Measurements from ENCODE around the gene ANO6.

The ANO6 gene

GRCh38 chr12:45268672-45269411 is 52.9 kb downstream of the ANO6 start:
- Histone ChIP-seq H3K9ac (ENCODE audit: low read length in 5 of 5) (peak overlapping the region in 3 of 5 donors; percentile 22 to 52 (median 32)), H3K27me3 (ENCODE audit: control insufficient read depth in 5 of 5, insufficient read depth in 4 of 5, low read length in 5 of 5) (no peaks in the 10 kb centered on the region), H3K36me3 (ENCODE audit: control insufficient read depth in 5 of 5, insufficient read depth in 5 of 5, low read length in 5 of 5) (no peaks in the 10 kb centered on the region), H3K4me1 (ENCODE audit: control insufficient read depth in 5 of 5, insufficient read depth in 5 of 5, low read length in 5 of 5) (peaks cover 7 to 59% (median 48%) of the 10 kb centered on the region in 5 donors), H3K27ac (ENCODE audit: low read depth, low read length) (peak overlapping the region; percentile 82), H3K9me3 (ENCODE audit: control insufficient read depth in 5 of 5, low read length in 5 of 5) (no peaks in the 10 kb centered on the region), H3K4me3 (ENCODE audit: low read depth in 1 of 5, low read length in 5 of 5) (peak overlapping the region in 4 of 5 donors; percentile 9 to 44 (median 31))

GRCh38 chr12:45269412-45269751 is 53.5 kb downstream of the ANO6 start:
- no peaks in the 10 kb centered on the region for H3K9me3 ChIP-seq (ENCODE audit: control insufficient read depth in 5 of 5, low read length in 5 of 5)
- H3K4me1 ChIP-seq (ENCODE audit: control insufficient read depth in 5 of 5, insufficient read depth in 5 of 5, low read length in 5 of 5): peaks cover 7 to 64% (median 52%) of the 10 kb centered on the region in 5 donors
- peak overlapping the region in 2 of 5 donors; percentile 9 to 30 for H3K4me3 ChIP-seq (ENCODE audit: low read depth in 1 of 5, low read length in 5 of 5)
- H3K36me3 ChIP-seq (ENCODE audit: control insufficient read depth in 5 of 5, insufficient read depth in 5 of 5, low read length in 5 of 5): peaks cover 0 to under 1% (median 0%) of the 10 kb centered on the region in 5 donors
- peak overlapping the region in 1 of 5 donors; percentile 32 for H3K9ac ChIP-seq (ENCODE audit: low read length in 5 of 5)
- H3K27ac ChIP-seq (ENCODE audit: low read depth, low read length): peak overlapping the region; percentile 82
- no peaks in the 10 kb centered on the region for H3K27me3 ChIP-seq (ENCODE audit: control insufficient read depth in 5 of 5, insufficient read depth in 4 of 5, low read length in 5 of 5)

- Histone ChIP-seq H3K9ac (ENCODE audit: low read length in 5 of 5) (no peak overlapping the region), H3K36me3 (ENCODE audit: control insufficient read depth in 5 of 5, insufficient read depth in 5 of 5, low read length in 5 of 5) (peaks cover 0 to 4% (median 0%) of the 10 kb centered on the region in 5 donors), H3K9me3 (ENCODE audit: control insufficient read depth in 5 of 5, low read length in 5 of 5) (no peaks in the 10 kb centered on the region), H3K4me1 (ENCODE audit: control insufficient read depth in 5 of 5, insufficient read depth in 5 of 5, low read length in 5 of 5) (peaks cover 7 to 65% (median 56%) of the 10 kb centered on the region in 5 donors), H3K27ac (ENCODE audit: low read depth, low read length) (peak overlapping the region; percentile 13), H3K27me3 (ENCODE audit: control insufficient read depth in 5 of 5, insufficient read depth in 4 of 5, low read length in 5 of 5) (no peaks in the 10 kb centered on the region), H3K4me3 (ENCODE audit: low read depth in 1 of 5, low read length in 5 of 5) (no peak overlapping the region)
Observed at GRCh38 chr12:45270951-45271350, 55.1 kb downstream of the ANO6 start.

GRCh38 chr12:45273717-45274271 is 57.9 kb downstream of the ANO6 start:
- peak overlapping the region in 1 of 5 donors; percentile 16 for H3K9ac ChIP-seq (ENCODE audit: low read length in 5 of 5)
- H3K4me3 ChIP-seq (ENCODE audit: low read depth in 1 of 5, low read length in 5 of 5): no peak overlapping the region
- peaks cover 4 to 60% (median 49%) of the 10 kb centered on the region in 5 donors for H3K4me1 ChIP-seq (ENCODE audit: control insufficient read depth in 5 of 5, insufficient read depth in 5 of 5, low read length in 5 of 5)
- no peaks in the 10 kb centered on the region for H3K27me3 ChIP-seq (ENCODE audit: control insufficient read depth in 5 of 5, insufficient read depth in 4 of 5, low read length in 5 of 5)
- peak overlapping the region; percentile 75 for H3K27ac ChIP-seq (ENCODE audit: low read depth, low read length)
- H3K36me3 ChIP-seq (ENCODE audit: control insufficient read depth in 5 of 5, insufficient read depth in 5 of 5, low read length in 5 of 5): peaks cover 0 to 4% (median 0%) of the 10 kb centered on the region in 5 donors
- H3K9me3 ChIP-seq (ENCODE audit: control insufficient read depth in 5 of 5, low read length in 5 of 5): no peaks in the 10 kb centered on the region

GRCh38 chr12:45276154-45276755 is 60.4 kb downstream of the ANO6 start:
- Histone ChIP-seq H3K4me3 (ENCODE audit: low read depth in 1 of 5, low read length in 5 of 5) (no peak overlapping the region), H3K9me3 (ENCODE audit: control insufficient read depth in 5 of 5, low read length in 5 of 5) (no peaks in the 10 kb centered on the region), H3K36me3 (ENCODE audit: control insufficient read depth in 5 of 5, insufficient read depth in 5 of 5, low read length in 5 of 5) (peaks cover 0 to 4% (median 2%) of the 10 kb centered on the region in 5 donors), H3K27me3 (ENCODE audit: control insufficient read depth in 5 of 5, insufficient read depth in 4 of 5, low read length in 5 of 5) (no peaks in the 10 kb centered on the region), H3K27ac (ENCODE audit: low read depth, low read length) (peak overlapping the region; percentile 25), H3K4me1 (ENCODE audit: control insufficient read depth in 5 of 5, insufficient read depth in 5 of 5, low read length in 5 of 5) (peaks cover 3 to 49% (median 32%) of the 10 kb centered on the region in 5 donors), H3K9ac (ENCODE audit: low read length in 5 of 5) (no peak overlapping the region)

GRCh38 chr12:45278447-45278846 is 62.6 kb downstream of the ANO6 start:
- H3K4me1 ChIP-seq (ENCODE audit: control insufficient read depth in 5 of 5, insufficient read depth in 5 of 5, low read length in 5 of 5): peaks cover 3 to 35% (median 18%) of the 10 kb centered on the region in 5 donors
- H3K27ac ChIP-seq (ENCODE audit: low read depth, low read length): peak overlapping the region; percentile 39
- peaks cover 0 to 8% (median 2%) of the 10 kb centered on the region in 5 donors for H3K36me3 ChIP-seq (ENCODE audit: control insufficient read depth in 5 of 5, insufficient read depth in 5 of 5, low read length in 5 of 5)

GRCh38 chr12:45279931-45280830 is 64.3 kb downstream of the ANO6 start:
- Histone ChIP-seq H3K36me3 (ENCODE audit: control insufficient read depth in 5 of 5, insufficient read depth in 5 of 5, low read length in 5 of 5) (peaks cover 0 to 7% (median 2%) of the 10 kb centered on the region in 5 donors), H3K9me3 (ENCODE audit: control insufficient read depth in 5 of 5, low read length in 5 of 5) (no peaks in the 10 kb centered on the region), H3K4me3 (ENCODE audit: low read depth in 1 of 5, low read length in 5 of 5) (no peak overlapping the region), H3K9ac (ENCODE audit: low read length in 5 of 5) (no peak overlapping the region), H3K27ac (ENCODE audit: low read depth, low read length) (peak overlapping the region; percentile 39), H3K4me1 (ENCODE audit: control insufficient read depth in 5 of 5, insufficient read depth in 5 of 5, low read length in 5 of 5) (peaks cover 0 to 33% (median 18%) of the 10 kb centered on the region in 5 donors), H3K27me3 (ENCODE audit: control insufficient read depth in 5 of 5, insufficient read depth in 4 of 5, low read length in 5 of 5) (no peaks in the 10 kb centered on the region)

More at GRCh38 chr12:45278447-45278846, 62.6 kb downstream of the ANO6 start:
- Histone ChIP-seq H3K9me3 (ENCODE audit: control insufficient read depth in 5 of 5, low read length in 5 of 5) (no peaks in the 10 kb centered on the region), H3K4me3 (ENCODE audit: low read depth in 1 of 5, low read length in 5 of 5) (no peak overlapping the region), H3K9ac (ENCODE audit: low read length in 5 of 5) (no peak overlapping the region), H3K27me3 (ENCODE audit: control insufficient read depth in 5 of 5, insufficient read depth in 4 of 5, low read length in 5 of 5) (no peaks in the 10 kb centered on the region)

GRCh38 chr12:45281994-45282393 is 66.1 kb downstream of the ANO6 start:
- H3K4me3 ChIP-seq (ENCODE audit: low read depth in 1 of 5, low read length in 5 of 5): no peak overlapping the region
- H3K9ac ChIP-seq (ENCODE audit: low read length in 5 of 5): no peak overlapping the region
- peaks cover 0 to 5% (median 2%) of the 10 kb centered on the region in 5 donors for H3K36me3 ChIP-seq (ENCODE audit: control insufficient read depth in 5 of 5, insufficient read depth in 5 of 5, low read length in 5 of 5)
- no peaks in the 10 kb centered on the region for H3K27me3 ChIP-seq (ENCODE audit: control insufficient read depth in 5 of 5, insufficient read depth in 4 of 5, low read length in 5 of 5)
- H3K4me1 ChIP-seq (ENCODE audit: control insufficient read depth in 5 of 5, insufficient read depth in 5 of 5, low read length in 5 of 5): peaks cover 0 to 31% (median 18%) of the 10 kb centered on the region in 5 donors
- no peaks in the 10 kb centered on the region for H3K9me3 ChIP-seq (ENCODE audit: control insufficient read depth in 5 of 5, low read length in 5 of 5)
- no peak overlapping the region for H3K27ac ChIP-seq (ENCODE audit: low read depth, low read length)

GRCh38 chr12:45282411-45282810 is 66.5 kb downstream of the ANO6 start:
- no peak overlapping the region for H3K27ac ChIP-seq (ENCODE audit: low read depth, low read length)
- H3K27me3 ChIP-seq (ENCODE audit: control insufficient read depth in 5 of 5, insufficient read depth in 4 of 5, low read length in 5 of 5): no peaks in the 10 kb centered on the region
- H3K4me1 ChIP-seq (ENCODE audit: control insufficient read depth in 5 of 5, insufficient read depth in 5 of 5, low read length in 5 of 5): peaks cover 0 to 31% (median 18%) of the 10 kb centered on the region in 5 donors
- H3K9me3 ChIP-seq (ENCODE audit: control insufficient read depth in 5 of 5, low read length in 5 of 5): no peaks in the 10 kb centered on the region
- H3K4me3 ChIP-seq (ENCODE audit: low read depth in 1 of 5, low read length in 5 of 5): no peak overlapping the region
- no peak overlapping the region for H3K9ac ChIP-seq (ENCODE audit: low read length in 5 of 5)
- peaks cover 0 to 7% (median 2%) of the 10 kb centered on the region in 5 donors for H3K36me3 ChIP-seq (ENCODE audit: control insufficient read depth in 5 of 5, insufficient read depth in 5 of 5, low read length in 5 of 5)

Data from subcutaneous abdominal adipose tissue (tissue), 5 donors.